ENCODE measurements around the gene TRPM5. TPM values are rescaled to one million over a fixed set of nuclear protein-coding genes. Genes with fewer than 3 reads are reported as not detected.

Gene TRPM5
- total and polyA plus RNA-seq, 2 of the 8 experiments (the other 6 are each of a cell fraction or from before 2014, with no cell fraction given): 0.02 TPM; not detected in 1

DNA sequence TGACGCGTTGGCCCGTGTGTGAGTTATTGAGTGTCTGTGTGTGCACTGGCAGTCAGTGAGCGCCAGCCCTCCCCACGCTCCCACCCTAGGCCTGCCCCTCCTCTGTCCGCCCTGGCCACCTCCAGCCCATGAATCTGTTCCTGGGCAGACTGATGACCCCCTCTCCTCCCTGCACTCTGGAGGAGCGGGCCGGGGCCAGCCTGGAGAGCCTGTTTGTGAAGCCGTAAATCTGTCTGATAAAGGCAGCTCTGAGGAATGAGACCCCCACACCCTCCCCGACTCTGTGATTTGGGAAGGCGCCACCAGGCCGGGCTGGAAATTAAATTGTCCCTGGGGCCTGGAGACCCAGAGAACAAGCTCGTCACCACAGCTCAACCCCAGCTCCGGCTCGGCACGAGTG lies 35.2 kb downstream of the TRPM5 start:
- Histone ChIP-seq H3K4me3 (ENCODE audit: extremely low read depth in 1 of 4, insufficient read depth in 2 of 4, low read depth in 3 of 4, low read length in 4 of 4) (no peak overlapping the region), H2BK5ac (ENCODE audit: low read depth, low read length) (0 out of 2 replicates have a peak overlapping the region, but pooled peaks have one; percentile 2), H3K79me2 (ENCODE audit: control insufficient read depth in 1 of 2, insufficient read depth in 2 of 2, low read length in 2 of 2) (no peaks in the 10 kb centered on the region), H3K56ac (replicated peaks; ENCODE audit: insufficient read length, low read depth, low read length) (no peak overlapping the region), H2AFZ (ENCODE audit: low read length) (no peak overlapping the region), H3K9ac (replicated peaks in 1 of 4; ENCODE audit: extremely low read depth in 1 of 4, low read depth in 3 of 4, low read length in 3 of 4) (no peak overlapping the region), H3K14ac (ENCODE audit: insufficient read length) (no peak overlapping the region), H3K23ac (ENCODE audit: insufficient read length) (no peak overlapping the region), H3K23me2 (ENCODE audit: low read depth, low read length) (no peaks in the 10 kb centered on the region), H3K9me3 (ENCODE audit: insufficient read depth in 2 of 2, low read depth in 1 of 2, low read length in 1 of 2) (no peaks in the 10 kb centered on the region), H4K5ac (ENCODE audit: insufficient read length, low read depth, low read length) (no peak overlapping the region), H3K4ac (replicated peaks; ENCODE audit: insufficient read length, low read depth, low read length) (no peak overlapping the region), H3K4me1 (replicated peaks in 1 of 4; ENCODE audit: control insufficient read depth in 3 of 4, insufficient read depth in 4 of 4, low read length in 3 of 4) (no peaks in the 10 kb centered on the region), H4K20me1 (replicated peaks in 1 of 2; ENCODE audit: control insufficient read depth in 1 of 2, insufficient read depth in 2 of 2, low read length in 2 of 2) (peaks cover 0 to 3% of the 10 kb centered on the region in 2 experiments), H3K79me1 (ENCODE audit: low read depth, low read length) (no peaks in the 10 kb centered on the region), H2BK15ac (ENCODE audit: low read length) (no peak overlapping the region), H3K27me3 (replicated peaks in 1 of 4; ENCODE audit: control insufficient read depth in 3 of 4, extremely low read depth in 1 of 4, insufficient read depth in 3 of 4, low read length in 3 of 4) (no peaks in the 10 kb centered on the region; a peak in 1 of 7 replicates), H3K4me2 (ENCODE audit: insufficient read depth in 1 of 2, low read depth in 2 of 2, low read length in 2 of 2) (no peak overlapping the region), H4K91ac (replicated peaks; ENCODE audit: insufficient read length, low read length) (no peak overlapping the region), H2AK5ac (ENCODE audit: low read depth, low read length) (no peak overlapping the region), H2BK120ac (replicated peaks; ENCODE audit: low read depth, low read length) (no peak overlapping the region), H2BK20ac (ENCODE audit: low read length) (no peak overlapping the region), H3K36me3 (ENCODE audit: control insufficient read depth in 2 of 4, insufficient read depth in 4 of 4, low read length in 3 of 4) (no peaks in the 10 kb centered on the region), H2BK12ac (ENCODE audit: low read depth, low read length) (no peak overlapping the region), H3K27ac (ENCODE audit: low read depth, low read length) (no peak overlapping the region), H4K8ac (ENCODE audit: extremely low read depth, insufficient read depth, low read length) (peak overlapping the region; percentile 51; the same call in 1 of the 2 replicates), H3K18ac (ENCODE audit: extremely low read depth, low read length) (no peak overlapping the region)
- 84% methylated on average over 11 of the region's 16 CpGs; no CpG with 5 or more reads in 1 of the 2 experiments for WGBS, 2 experiments (ENCODE audit: extremely low coverage in 1 of 2, insufficient coverage in 1 of 2, insufficient read length in 1 of 2, insufficient replicate concordance in 2 of 2, low coverage in 1 of 2, low lambda C conversion rate in 2 of 2, missing lambda C conversion rate in 1 of 2)
- DNase-seq (ENCODE audit: low read depth in 1 of 2, low spot score in 2 of 2) (no peak), FAIRE-seq (no peak)
- ChIA-PET POLR2A (ENCODE audit: partially characterized antibody) (interaction anchor here (3.8 kb wide), 1 partner anchor 9 kb away, joined by 18 read pairs; the partner anchor contains the start of gene TSSC4), CTCF (ENCODE audit: partially characterized antibody) (interaction anchor here (0.7 to 14.1 kb wide), 7 partner anchors 9 to 110 kb away, joined by 3 to 196 read pairs (median 6); partner anchors contain the start of gene TSSC4)
- TF ChIP-seq CHD2 (IDR thresholded peaks at IDR 0.05; ENCODE audit: low read length): no peak
- TF ChIP-seq GABPA (IDR thresholded peaks at IDR 0.05; ENCODE audit: borderline replicate concordance, insufficient read depth, low read length): no peak
- TF ChIP-seq SP4 (IDR thresholded peaks at IDR 0.05; ENCODE audit: low read length): no peak
- TF ChIP-seq SIX5 (IDR thresholded peaks at IDR 0.05; ENCODE audit: low read depth, low read length): no peak
- TF ChIP-seq SIN3A (conservative IDR thresholded peaks at IDR 0.05 in 1 of 2, IDR thresholded peaks at IDR 0.05 in 1 of 2; ENCODE audit: low read depth in 1 of 2, low read length in 2 of 2): no peak
- no peak for TF ChIP-seq ZNF274 (IDR thresholded peaks at IDR 0.05; ENCODE audit: borderline replicate concordance, extremely low read depth, low read length)
- TF ChIP-seq KDM4A (IDR thresholded peaks at IDR 0.05; ENCODE audit: low read depth, low read length, severe bottlenecking): no peak
- TF ChIP-seq NANOG (IDR thresholded peaks at IDR 0.05; ENCODE audit: insufficient read depth, low read depth, low read length, poor library complexity, severe bottlenecking): no peak
- no peak for TF ChIP-seq RAD21 (IDR thresholded peaks at IDR 0.05 in 1 of 2, conservative IDR thresholded peaks at IDR 0.05 in 1 of 2; ENCODE audit: low read depth in 2 of 2, low read length in 2 of 2)
- no peak for TF ChIP-seq PHF8 (conservative IDR thresholded peaks at IDR 0.05; ENCODE audit: low read depth, low read length)
- no peak for TF ChIP-seq POU5F1 (IDR thresholded peaks at IDR 0.05; ENCODE audit: low read depth, low read length)
- no peak for TF ChIP-seq RBBP5 (IDR thresholded peaks at IDR 0.05; ENCODE audit: borderline replicate concordance, low read depth, low read length)
- TF ChIP-seq HDAC6 (IDR thresholded peaks at IDR 0.05; ENCODE audit: low read depth, low read length): no peak

All from H1 (cell line).